IMR-90 (cell line): ENCODE data around the gene SPATA31A1. TPM values are rescaled to one million over a fixed set of nuclear protein-coding genes. Genes with fewer than 3 reads are reported as not detected.
"Not testable (repeated sequence)": the region's sequence is repeated elsewhere in the genome, so short reads cannot be mapped to it uniquely, and the experiment has no call there.

Experiments
- ATAC-seq: fragments of 200-7000 bp; cut with Tn5 transposase; 2 replicates; pipeline ENCODE4 v1.9.1; 2020; ENCODE audit warnings: low read depth, mild to moderate bottlenecking, moderate library complexity
- BruUV-seq: library from RNA; stranded (reverse); fragments of 400-500 nt; replicated peaks from 2 replicates; lab custom pipeline; 2021; lab: Mats Ljungman, UMichigan
- CTCF ChIA-PET: fragments of 300-600 bp; formaldehyde crosslinking; extraction: SDS; loops from one replicate; lab custom pipeline; 2021; ENCODE audit warnings: antibody characterized with exemption; lab: Yijun Ruan, JAX
- POLR2A ChIA-PET: fragments of 300-600 bp; sonication (Branson Sonifier 250); formaldehyde crosslinking; loops from one replicate; lab custom pipeline; 2022; ENCODE audit warnings: antibody characterized with exemption; ENCODE audit not compliant: unreplicated experiment; lab: Charles Lee
- DNase-seq: peaks from one replicate; pipeline ENCODE4 v3.0.0; 2013
- H2AFZ ChIP-seq: replicated peaks from 2 replicates; pipeline ENCODE3; 2013; ENCODE audit warnings: low read length, mild to moderate bottlenecking; ENCODE audit not compliant: poor library complexity
- H2AK5ac ChIP-seq: 2 replicates; pipeline ENCODE4 v1.6.1; 2013; ENCODE audit warnings: low read depth, low read length, inconsistent platforms
- H2AK9ac ChIP-seq: replicated peaks from 2 replicates; pipeline ENCODE3; 2013; ENCODE audit warnings: mild to moderate bottlenecking, low read depth, low read length, moderate library complexity; ENCODE audit not compliant: poor library complexity
- H2BK120ac ChIP-seq: 2 replicates; pipeline ENCODE4 v1.6.1; 2013; ENCODE audit warnings: low read depth, low read length, inconsistent platforms
- H2BK15ac ChIP-seq: 3 replicates; pipeline ENCODE4 v1.6.1; 2013; ENCODE audit warnings: low read depth, low read length, inconsistent platforms
- H2BK20ac ChIP-seq: 2 replicates; pipeline ENCODE4 v1.6.1; 2013; ENCODE audit warnings: low read depth, mild to moderate bottlenecking, inconsistent platforms, low read length, moderate library complexity
- H2BK5ac ChIP-seq: 2 replicates; pipeline ENCODE4 v1.6.1; 2013; ENCODE audit warnings: mild to moderate bottlenecking, low read depth, low read length, inconsistent platforms; ENCODE audit not compliant: poor library complexity, severe bottlenecking
- H3K14ac ChIP-seq: replicated peaks from 2 replicates; pipeline ENCODE4 v1.6.1; 2013; ENCODE audit warnings: low read depth, low read length, inconsistent platforms
- H3K18ac ChIP-seq: 2 replicates; pipeline ENCODE4 v1.6.1; 2013; ENCODE audit warnings: low read depth, low read length, control low read depth
- H3K23ac ChIP-seq: 2 replicates; pipeline ENCODE4 v1.6.1; 2013; ENCODE audit warnings: low read depth, low read length, inconsistent platforms
- H3K27ac ChIP-seq: 2 replicates; pipeline ENCODE4 v1.5.1; 2013; ENCODE audit warnings: mild to moderate bottlenecking, control low read depth, low read length; ENCODE audit not compliant: insufficient read depth
- H3K27me3 ChIP-seq: 2 replicates; pipeline ENCODE4 v1.6.1; 2013; ENCODE audit warnings: low read length; ENCODE audit not compliant: control insufficient read depth, insufficient read depth
- H3K36me3 ChIP-seq: 2 replicates; pipeline ENCODE4 v1.6.1; 2013; ENCODE audit warnings: low read length, mixed read lengths; ENCODE audit not compliant: control insufficient read depth, insufficient read depth
- H3K4ac ChIP-seq: 2 replicates; pipeline ENCODE4 v1.6.1; 2013; ENCODE audit warnings: low read depth, low read length, inconsistent platforms
- H3K4me1 ChIP-seq: 2 replicates; pipeline ENCODE4 v1.6.1; 2013; ENCODE audit warnings: low read length, mixed read lengths; ENCODE audit not compliant: control insufficient read depth, insufficient read depth
- H3K4me2 ChIP-seq: 2 replicates; pipeline ENCODE4 v1.6.1; 2013; ENCODE audit warnings: low read depth, mild to moderate bottlenecking, control low read depth, low read length, moderate library complexity
- H3K4me3 ChIP-seq: 2 replicates; pipeline ENCODE4 v1.5.1; 2013; ENCODE audit warnings: low read depth, mild to moderate bottlenecking, control low read depth, low read length, moderate library complexity; ENCODE audit not compliant: insufficient read depth
- H3K56ac ChIP-seq: 2 replicates; pipeline ENCODE4 v1.6.1; 2013; ENCODE audit warnings: low read length, inconsistent platforms; ENCODE audit not compliant: insufficient read depth; ENCODE audit errors: extremely low read depth
- H3K79me1 ChIP-seq, 2 experiments: 2 replicates each; pipeline ENCODE4 v1.6.1; 2013; ENCODE audit warnings: low read length in 2 of 2, inconsistent platforms in 1 of 2, low read depth in 1 of 2
- H3K9ac ChIP-seq: 2 replicates; pipeline ENCODE4 v1.6.1; 2013; ENCODE audit warnings: low read depth, low read length, control low read depth
- H3K9me1 ChIP-seq: 2 replicates; pipeline ENCODE4 v1.6.1; 2013; ENCODE audit warnings: low read length, inconsistent platforms; ENCODE audit not compliant: insufficient read depth
- H3K9me3 ChIP-seq: 2 replicates; pipeline ENCODE4 v1.6.1; 2013; ENCODE audit warnings: low read length; ENCODE audit not compliant: control insufficient read depth, insufficient read depth
- H4K20me1 ChIP-seq: 2 replicates; pipeline ENCODE4 v1.6.1; 2013; ENCODE audit warnings: low read length, inconsistent platforms; ENCODE audit not compliant: insufficient read depth
- H4K5ac ChIP-seq: 2 replicates; pipeline ENCODE4 v1.6.1; 2013; ENCODE audit warnings: mild to moderate bottlenecking, low read depth, low read length, control low read depth
- H4K8ac ChIP-seq, 2 experiments: 2 replicates each; pipeline ENCODE4 v1.6.1; 2013; ENCODE audit warnings: low read depth in 2 of 2, low read length in 2 of 2, control low read depth in 1 of 2, inconsistent platforms in 1 of 2
- H4K91ac ChIP-seq: 2 replicates; pipeline ENCODE4 v1.6.1; 2013; ENCODE audit warnings: low read depth, low read length, inconsistent platforms; ENCODE audit not compliant: insufficient read depth
- WGBS, 2 experiments: methylation state at CpG; one replicate each; pipeline versions ENCODE4 v1.1.5 to v1.1.7; 2013; ENCODE audit warnings: missing lambda C conversion rate in 2 of 2; ENCODE audit not compliant: insufficient read length in 1 of 2; ENCODE audit errors: extremely low coverage in 2 of 2; 5-methylcytosine and 5-hydroxymethylcytosine counted together
- dilution Hi-C: fragments of 300-500 bp; cut with HindIII; formaldehyde crosslinking; loops from one replicate; pipeline ENCODE4 v1.14.3; 2018; ENCODE audit warnings: low sequenced_read_pairs; ENCODE audit not compliant: unreplicated experiment
- in situ Hi-C: fragments of 300-500 bp; cut with MboI; formaldehyde crosslinking; loops from 3 replicates; pipeline ENCODE4 v1.14.3; 2019; ENCODE audit warnings: low sequenced_read_pairs, inconsistent platforms, mixed read lengths
- intact Hi-C: fragments of 100-400 bp; cut with micrococcal nuclease; formaldehyde crosslinking; loops from 2 replicates; pipeline ENCODE4 v1.10.0; 2022
- polyA plus RNA-seq, 3 experiments: library from polyadenylated mRNA; depleted of rRNA; stranded (reverse); fragments of >200 nt; gene quantifications; 2 replicates each; pipeline ENCODE4 v1.2.3, GENCODE V29; 2012; ENCODE audit warnings: low replicate concordance in 1 of 3
- total RNA-seq: library from RNA; depleted of rRNA; stranded (reverse); fragments of >200 nt; gene quantifications from 2 replicates; pipeline ENCODE4 v1.2.3, GENCODE V29; 2012; rRNA removed

SPATA31A1 gene
- total and polyA plus RNA-seq, 2 of the 4 experiments (the other 2 are of a cell fraction) = not detected

DNA sequence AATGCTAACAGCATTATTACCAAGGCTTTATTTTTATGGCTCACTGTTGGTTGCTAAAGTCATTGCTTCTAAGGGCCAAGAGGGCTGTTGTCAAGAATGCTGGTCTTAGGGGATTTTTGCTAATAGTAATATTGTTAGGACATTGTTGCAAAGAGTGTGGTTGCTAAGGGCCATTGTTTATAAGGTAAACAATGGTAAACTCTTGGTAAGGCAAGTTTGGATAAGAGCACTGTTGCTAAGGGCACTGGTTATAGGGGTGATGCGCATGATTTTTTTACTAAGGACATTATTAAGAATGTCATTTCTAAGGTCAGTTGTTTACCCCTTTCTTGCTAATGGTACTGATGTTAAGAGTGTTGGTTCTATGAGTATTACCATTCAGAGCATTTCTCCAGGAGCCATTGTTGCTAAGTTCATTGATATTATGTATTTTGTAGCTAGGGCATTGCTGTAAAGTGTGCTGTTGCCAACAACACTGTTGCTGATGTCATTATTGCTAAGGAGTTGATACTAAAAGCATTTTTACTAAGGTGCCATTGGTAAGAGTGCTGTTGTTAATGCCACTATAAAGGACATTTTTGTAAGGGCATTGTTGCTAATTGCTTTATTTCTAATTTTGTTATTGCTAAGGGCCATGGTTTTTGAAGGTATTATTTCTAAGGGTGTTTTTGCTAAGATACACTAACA, 55.9 kb downstream of the SPATA31A1 start:
- H3K14ac ChIP-seq, H4K20me1 ChIP-seq, ATAC-seq, H3K9me1 ChIP-seq, H3K9ac ChIP-seq, BruUV-seq, DNase-seq, intact Hi-C loops, H4K8ac ChIP-seq, H3K27ac ChIP-seq, H2BK20ac ChIP-seq, H3K18ac ChIP-seq, H3K79me1 ChIP-seq, H2AK9ac ChIP-seq, POLR2A ChIA-PET, H2BK15ac ChIP-seq, H3K4me1 ChIP-seq, CTCF ChIA-PET, H3K4me3 ChIP-seq, H3K23ac ChIP-seq, H4K91ac ChIP-seq, H2AFZ ChIP-seq, in situ Hi-C loops, H2BK120ac ChIP-seq, H4K5ac ChIP-seq, dilution Hi-C loops, H3K27me3 ChIP-seq, H3K36me3 ChIP-seq, H2AK5ac ChIP-seq, H3K4me2 ChIP-seq, H2BK5ac ChIP-seq, H3K4ac ChIP-seq, H3K56ac ChIP-seq, H3K9me3 ChIP-seq: not testable (repeated sequence)
- WGBS, 2 experiments = no CpG with 5 or more reads among the region's 1 CpG

Other genes starting within 250 kb of the SPATA31A1 start
- 0.90 and 1.1 TPM in 2 replicates for gene CNTNAP3, start 67.5 kb upstream of the SPATA31A1 start, total RNA-seq
- gene CNTNAP3, start 67.5 kb upstream of the SPATA31A1 start, polyA plus RNA-seq (2012; rRNA removed) = 0.95 and 1.2 TPM in 2 replicates